ENCODE results near the gene DPP4. TPM values are rescaled to one million over a fixed set of nuclear protein-coding genes. Genes with fewer than 3 reads are reported as not detected.

Gene DPP4
- total and polyA plus RNA-seq, 3 donors from 2014 or later, result 1.2 to 6.3 (median 1.7) TPM

DNA sequence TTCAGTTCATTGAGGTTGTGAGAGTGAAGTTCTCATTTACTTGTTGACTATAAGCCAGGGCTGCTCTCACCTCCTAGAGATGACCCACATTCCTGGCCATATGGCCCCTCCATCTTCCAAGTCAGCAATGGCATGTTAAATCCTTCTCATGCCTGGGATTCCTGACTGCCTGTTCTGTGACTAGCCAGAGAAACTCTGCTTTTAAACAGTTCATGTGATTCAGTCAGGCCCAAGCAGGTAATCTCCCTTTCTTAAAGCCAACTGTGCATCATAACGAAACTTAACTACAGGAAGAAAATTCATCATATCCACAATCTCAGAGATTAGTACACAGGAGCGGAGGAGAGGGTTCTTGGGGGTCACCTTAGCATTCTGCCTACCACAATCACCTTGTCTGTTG, 11.5 kb downstream of the DPP4 start:
- DNase-seq, result no peak
- intact Hi-C loops (cut with DNase I; ENCODE audit: low total_unique reads), result no loop called here
- Histone ChIP-seq H3K36me3 (ENCODE audit: low read depth, missing control alignments) (no peaks in the 10 kb centered on the region), H3K4me1 (no peaks in the 10 kb centered on the region), H3K27ac (no peak overlapping the region), H3K4me3 (no peak overlapping the region), H3K27me3 (no peaks in the 10 kb centered on the region), H3K9me3 (no peaks in the 10 kb centered on the region)
- no peak for TF ChIP-seq POLR2A (IDR thresholded peaks at IDR 0.05)
- 95 to 96% methylated on average over 2 of the region's 2 CpGs for WGBS, 2 donors

DNA sequence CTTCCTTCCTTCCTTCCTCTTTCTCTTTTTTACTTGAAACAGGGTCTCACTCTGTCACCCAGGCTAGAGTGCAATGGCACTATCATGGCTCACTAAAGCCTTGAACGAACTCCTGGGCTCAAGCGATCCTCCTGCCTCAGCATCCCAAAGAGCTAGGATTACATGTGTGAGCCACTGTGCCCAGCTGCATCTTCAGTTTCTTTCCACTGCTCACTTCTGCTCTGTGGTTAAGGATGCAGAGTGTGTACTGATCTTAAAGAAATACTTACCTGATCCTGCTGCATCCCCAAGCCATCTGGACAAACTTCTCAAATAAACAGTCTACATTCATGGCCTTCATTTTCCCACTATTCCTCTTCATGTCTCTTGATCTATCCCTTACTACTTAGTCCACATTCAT, 13.0 kb downstream of the DPP4 start:
- Histone ChIP-seq H3K27ac (no peak overlapping the region), H3K36me3 (ENCODE audit: low read depth, missing control alignments) (no peaks in the 10 kb centered on the region), H3K9me3 (no peaks in the 10 kb centered on the region), H3K4me1 (no peaks in the 10 kb centered on the region), H3K4me3 (no peak overlapping the region), H3K27me3 (no peaks in the 10 kb centered on the region)
- 96 to 97% methylated on average over 2 of the region's 2 CpGs for WGBS, 2 donors
- intact Hi-C loops (cut with DNase I; ENCODE audit: low total_unique reads), result no loop called here
- TF ChIP-seq, protein P1, sequence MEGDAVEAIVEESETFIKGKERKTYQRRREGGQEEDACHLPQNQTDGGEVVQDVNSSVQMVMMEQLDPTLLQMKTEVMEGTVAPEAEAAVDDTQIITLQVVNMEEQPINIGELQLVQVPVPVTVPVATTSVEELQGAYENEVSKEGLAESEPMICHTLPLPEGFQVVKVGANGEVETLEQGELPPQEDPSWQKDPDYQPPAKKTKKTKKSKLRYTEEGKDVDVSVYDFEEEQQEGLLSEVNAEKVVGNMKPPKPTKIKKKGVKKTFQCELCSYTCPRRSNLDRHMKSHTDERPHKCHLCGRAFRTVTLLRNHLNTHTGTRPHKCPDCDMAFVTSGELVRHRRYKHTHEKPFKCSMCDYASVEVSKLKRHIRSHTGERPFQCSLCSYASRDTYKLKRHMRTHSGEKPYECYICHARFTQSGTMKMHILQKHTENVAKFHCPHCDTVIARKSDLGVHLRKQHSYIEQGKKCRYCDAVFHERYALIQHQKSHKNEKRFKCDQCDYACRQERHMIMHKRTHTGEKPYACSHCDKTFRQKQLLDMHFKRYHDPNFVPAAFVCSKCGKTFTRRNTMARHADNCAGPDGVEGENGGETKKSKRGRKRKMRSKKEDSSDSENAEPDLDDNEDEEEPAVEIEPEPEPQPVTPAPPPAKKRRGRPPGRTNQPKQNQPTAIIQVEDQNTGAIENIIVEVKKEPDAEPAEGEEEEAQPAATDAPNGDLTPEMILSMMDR (IDR thresholded peaks at IDR 0.05), result no peak
- TF ChIP-seq POLR2A (IDR thresholded peaks at IDR 0.05), result no peak
- DNase-seq, result no peak

DNA sequence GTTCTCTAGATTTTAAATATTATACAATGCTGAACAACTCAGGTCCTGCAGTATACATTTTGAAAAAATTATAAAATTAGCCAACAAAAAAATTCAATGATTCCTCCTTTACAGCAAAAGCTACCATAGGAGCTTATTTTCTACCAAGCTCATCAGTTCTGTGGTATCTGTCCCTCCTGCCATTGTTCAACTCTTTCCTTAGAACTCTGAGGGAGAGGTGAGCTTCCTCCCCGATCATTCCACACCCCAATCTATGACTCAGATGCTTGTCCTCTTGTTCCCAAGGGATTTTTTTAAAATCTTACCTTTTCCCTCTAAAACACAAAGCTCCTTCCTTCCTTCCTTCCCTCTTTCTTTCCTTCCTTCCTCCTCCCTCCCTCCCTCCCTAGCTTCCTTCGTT, 13.5 kb downstream of the DPP4 start:
- no peak overlapping the region for H3K4me3 ChIP-seq
- H3K9me3 ChIP-seq, result no peaks in the 10 kb centered on the region
- no peak for DNase-seq
- no peaks in the 10 kb centered on the region for H3K4me1 ChIP-seq
- H3K27ac ChIP-seq, result no peak overlapping the region
- H3K27me3 ChIP-seq, result no peaks in the 10 kb centered on the region
- intact Hi-C loops (cut with DNase I; ENCODE audit: low total_unique reads), result no loop called here
- 78 to 80% methylated on average over 2 of the region's 2 CpGs for WGBS, 2 donors
- TF ChIP-seq, protein P1 (IDR thresholded peaks at IDR 0.05), result no peak
- no peak for TF ChIP-seq POLR2A (IDR thresholded peaks at IDR 0.05)
- no peaks in the 10 kb centered on the region for H3K36me3 ChIP-seq (ENCODE audit: low read depth, missing control alignments)

DNA sequence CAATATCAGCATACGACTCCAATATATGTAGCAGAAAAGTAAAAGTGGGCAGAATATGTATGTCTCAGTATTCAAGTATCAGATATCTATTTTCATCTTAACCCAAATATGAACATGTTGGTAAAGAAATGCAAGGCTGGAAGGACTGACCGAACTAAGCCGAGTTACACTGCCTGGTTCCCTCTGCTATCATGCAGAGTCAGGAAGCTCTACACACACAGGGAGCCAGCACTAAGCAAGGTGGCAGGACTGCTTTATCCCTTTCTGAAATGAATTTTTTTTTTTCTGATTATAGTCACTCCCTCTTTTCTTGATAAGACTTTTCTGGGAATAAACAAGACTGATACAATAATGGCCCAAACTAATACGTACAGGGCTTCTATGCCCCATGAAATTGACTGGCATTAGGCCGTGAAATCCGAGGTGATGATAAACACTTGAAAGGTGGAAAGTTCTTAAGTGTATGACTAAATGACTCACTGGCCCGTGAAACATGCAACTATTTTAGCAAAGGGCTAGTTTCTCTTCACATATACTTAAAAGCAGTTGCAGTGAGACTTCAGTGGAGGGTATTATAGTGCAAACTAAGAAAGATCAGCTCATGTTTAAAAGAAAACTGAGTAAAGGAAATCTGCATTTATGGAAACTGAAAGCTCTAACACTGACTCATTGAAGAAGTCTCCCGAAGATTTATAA, 14.9 kb downstream of the DPP4 start:
- no peak for DNase-seq

DNA sequence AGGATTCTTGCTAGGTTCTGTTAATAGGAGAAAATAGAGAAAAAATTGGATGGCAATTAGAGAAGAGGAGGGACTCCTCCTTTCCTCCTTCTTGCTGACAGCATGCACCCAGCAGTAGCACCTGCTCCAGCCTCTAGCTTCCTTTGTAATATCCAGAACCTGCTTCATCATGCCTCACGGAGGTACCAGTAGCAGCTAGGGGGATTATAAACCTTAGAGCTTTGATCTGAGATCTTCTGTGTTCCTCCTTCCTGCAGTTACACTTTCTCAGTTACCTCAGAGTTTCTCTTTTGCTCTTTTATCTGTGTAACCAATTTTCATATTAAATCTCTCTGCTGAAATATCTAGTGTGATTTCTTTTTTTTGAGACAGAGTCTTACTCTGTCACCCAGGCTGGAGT, 16.6 kb downstream of the DPP4 start:
- Histone ChIP-seq H3K36me3 (ENCODE audit: low read depth, missing control alignments) (no peaks in the 10 kb centered on the region), H3K4me1 (no peaks in the 10 kb centered on the region), H3K9me3 (no peaks in the 10 kb centered on the region), H3K27me3 (no peaks in the 10 kb centered on the region), H3K4me3 (no peak overlapping the region), H3K27ac (no peak overlapping the region)
- intact Hi-C loops (cut with DNase I; ENCODE audit: low total_unique reads), result no loop called here
- WGBS, 2 donors, result 89% methylated on average over 1 of the region's 1 CpG
- TF ChIP-seq, protein P1 (IDR thresholded peaks at IDR 0.05), result no peak
- no peak for TF ChIP-seq POLR2A (IDR thresholded peaks at IDR 0.05)
- no peak for DNase-seq

More for the DNA sequence above, 14.9 kb downstream of the DPP4 start:
- H3K4me1 ChIP-seq, result no peaks in the 10 kb centered on the region
- 87 to 90% methylated on average over 8 of the region's 8 CpGs for WGBS, 2 donors
- no peaks in the 10 kb centered on the region for H3K9me3 ChIP-seq
- intact Hi-C loops (cut with DNase I; ENCODE audit: low total_unique reads), result no loop called here
- no peak overlapping the region for H3K4me3 ChIP-seq
- no peak overlapping the region for H3K27ac ChIP-seq
- H3K36me3 ChIP-seq (ENCODE audit: low read depth, missing control alignments), result no peaks in the 10 kb centered on the region
- no peaks in the 10 kb centered on the region for H3K27me3 ChIP-seq
- TF ChIP-seq, protein P1 (IDR thresholded peaks at IDR 0.05), result no peak
- TF ChIP-seq POLR2A (IDR thresholded peaks at IDR 0.05), result no peak
